GM19099 (cell line): Measurements from ENCODE around the gene TRPC6.

ENCODE experiments used
- POLR2A ChIP-seq: IDR thresholded peaks from 3 replicates; pipeline ENCODE4 v1.6.1; 2011; ENCODE audit warnings: low read depth; ENCODE audit not compliant: insufficient read length; ENCODE audit errors: extremely low read depth

Gene TRPC6

DNA sequence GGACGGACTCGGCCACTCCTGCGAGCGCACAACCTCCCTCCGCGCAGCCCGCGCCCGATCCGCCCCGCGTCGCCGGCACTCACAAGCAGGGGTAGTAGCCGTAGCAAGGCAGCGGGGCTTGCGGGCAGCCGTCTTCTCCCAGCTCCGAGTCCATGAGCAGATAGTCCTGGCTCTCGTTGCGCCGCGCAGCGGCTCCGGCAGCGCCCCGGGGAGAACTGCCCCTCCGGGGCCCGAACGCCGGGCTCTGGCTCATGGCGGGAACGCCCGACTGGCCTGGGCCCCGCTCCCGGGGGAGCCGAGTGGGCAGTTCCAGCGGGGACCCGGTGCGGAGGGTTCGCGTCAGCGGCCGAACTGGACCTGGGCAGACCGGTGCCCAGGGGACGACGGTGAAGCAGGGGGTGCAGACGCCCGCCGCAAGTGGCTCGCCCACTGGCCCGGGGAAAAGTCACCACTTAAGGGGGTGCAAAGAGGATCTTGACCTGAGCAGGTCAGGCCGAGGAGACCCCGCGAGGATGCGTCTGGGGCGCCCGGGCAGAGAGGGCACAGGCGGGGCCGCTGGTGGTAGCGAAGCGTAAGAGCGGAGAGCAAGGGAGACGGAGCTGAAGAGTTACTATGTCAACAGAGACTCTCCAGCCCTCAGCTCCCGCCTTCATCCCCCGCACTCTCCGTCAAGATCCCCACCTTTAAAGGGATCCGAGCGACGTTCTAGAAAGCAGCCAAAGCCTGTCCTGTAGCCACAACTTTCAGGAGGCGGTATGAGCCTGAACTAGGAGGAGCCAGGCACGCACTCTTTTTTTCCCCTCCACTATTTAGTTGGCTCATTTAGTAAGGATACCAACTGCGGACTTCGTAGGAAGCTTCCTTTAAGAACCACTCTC, at the start of gene TRPC6:
TSS of gene TRPC6 (minus strand) at position 757 of the 878 bp plus-strand sequence. CDS start at position 253, 504 bp downstream.
- no peak for TF ChIP-seq POLR2A

DNA sequence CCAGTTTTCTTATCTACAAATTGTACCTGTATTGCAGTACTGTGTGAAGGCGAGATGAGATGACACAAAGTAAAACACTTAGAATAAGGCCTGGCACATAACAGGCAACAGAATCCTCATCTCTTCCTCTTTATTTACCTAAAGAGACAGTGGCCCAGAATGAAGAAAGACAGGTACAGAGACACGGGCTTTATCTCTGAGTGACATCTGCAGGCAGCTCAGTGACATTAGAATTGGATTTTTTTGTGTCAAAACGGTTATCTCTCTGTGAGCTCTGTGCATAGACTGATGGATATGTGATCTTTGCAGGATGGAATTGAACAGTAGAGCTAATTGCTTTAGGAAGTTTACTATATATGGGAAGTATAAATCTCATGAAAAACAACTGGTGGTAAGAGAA, 36.2 kb upstream of the TRPC6 start:
- TF ChIP-seq POLR2A = no peak

DNA sequence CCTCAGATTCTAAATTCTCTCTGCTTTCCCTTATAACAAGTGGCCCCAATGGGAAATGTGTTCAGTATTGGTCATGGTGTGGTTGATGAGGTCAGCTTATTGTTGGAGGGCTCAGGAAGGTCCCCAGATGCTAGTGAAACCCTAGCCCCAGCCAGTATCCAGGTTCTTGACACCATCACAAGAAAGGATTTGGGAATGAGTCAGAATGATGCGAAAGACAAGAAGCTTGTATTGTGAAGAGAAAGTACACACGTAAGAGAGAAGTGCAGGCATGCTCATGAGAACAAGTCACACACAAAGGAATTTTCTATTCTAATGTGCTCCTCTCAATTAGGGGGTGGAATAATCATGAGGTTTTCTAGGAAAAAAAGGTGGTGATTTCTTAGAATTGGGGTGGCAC, 34.9 kb upstream of the TRPC6 start:
- TF ChIP-seq POLR2A = no peak

DNA sequence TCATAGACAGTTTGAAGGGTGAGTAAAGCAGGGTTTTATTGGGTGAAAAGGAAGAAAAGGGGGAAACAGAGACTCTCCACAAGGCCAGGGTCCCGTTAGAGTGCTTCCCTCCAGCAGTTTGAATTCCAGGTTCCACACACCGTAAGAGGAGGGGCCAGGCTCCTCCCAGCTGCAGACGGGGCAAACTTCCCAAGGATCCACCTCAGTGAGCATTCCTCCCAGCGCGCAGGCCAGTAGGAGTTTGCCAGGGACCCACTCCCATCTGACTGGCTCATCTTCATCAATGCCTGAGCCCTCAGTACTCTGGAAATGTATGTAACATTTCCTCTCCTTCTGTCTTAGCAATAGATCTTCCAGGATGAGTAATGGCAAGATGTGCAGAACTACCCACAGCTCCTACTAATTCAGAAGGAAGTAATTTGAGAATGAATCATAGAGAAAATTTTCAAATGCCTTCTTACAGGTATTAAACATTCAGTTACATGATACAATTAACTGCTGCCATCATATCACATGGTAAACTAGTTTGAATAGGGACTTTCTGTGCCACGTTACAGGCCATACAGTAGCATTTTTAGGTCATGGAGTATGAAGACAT, 34.0 kb upstream of the TRPC6 start:
- no peak for TF ChIP-seq POLR2A

DNA sequence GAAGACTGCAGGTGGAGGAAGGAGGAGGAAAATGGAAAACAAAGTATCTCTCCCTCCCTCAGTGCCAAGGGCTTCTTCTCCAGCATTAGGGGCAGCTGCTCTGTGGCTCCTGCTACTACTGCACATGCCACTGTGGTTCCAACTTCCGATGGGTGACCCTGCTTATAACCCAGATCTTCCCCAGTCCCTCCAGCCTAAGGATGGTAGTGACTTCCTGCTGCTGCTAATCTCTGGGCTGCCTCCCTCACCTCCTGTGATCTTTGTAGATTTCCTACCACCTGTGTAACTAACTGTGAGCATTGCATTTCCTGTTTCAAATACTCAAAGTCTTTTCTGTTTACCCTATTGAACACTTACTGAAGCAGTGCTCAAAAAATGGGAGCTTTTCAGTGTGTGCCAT, 28.7 kb upstream of the TRPC6 start:
- TF ChIP-seq POLR2A = no peak

DNA sequence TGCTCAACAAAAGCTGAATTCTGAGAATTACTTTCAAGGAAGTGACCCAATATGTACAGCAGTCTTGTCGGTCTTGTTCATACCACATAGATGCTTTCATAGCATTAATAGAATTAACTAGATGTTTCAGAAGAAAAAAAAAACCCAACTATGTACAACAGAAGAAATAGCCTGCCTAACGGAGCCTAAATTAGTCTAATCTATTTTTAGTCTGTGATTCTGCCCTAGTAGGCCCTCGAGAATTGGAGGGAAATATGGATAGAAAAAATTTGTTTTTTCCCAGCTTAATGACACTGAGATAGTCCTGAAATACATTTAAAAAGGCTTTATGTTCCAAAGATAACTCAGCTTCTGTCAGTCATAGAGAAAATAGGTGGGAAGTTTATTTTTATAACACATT, 17.1 kb upstream of the TRPC6 start:
- TF ChIP-seq POLR2A = no peak

DNA sequence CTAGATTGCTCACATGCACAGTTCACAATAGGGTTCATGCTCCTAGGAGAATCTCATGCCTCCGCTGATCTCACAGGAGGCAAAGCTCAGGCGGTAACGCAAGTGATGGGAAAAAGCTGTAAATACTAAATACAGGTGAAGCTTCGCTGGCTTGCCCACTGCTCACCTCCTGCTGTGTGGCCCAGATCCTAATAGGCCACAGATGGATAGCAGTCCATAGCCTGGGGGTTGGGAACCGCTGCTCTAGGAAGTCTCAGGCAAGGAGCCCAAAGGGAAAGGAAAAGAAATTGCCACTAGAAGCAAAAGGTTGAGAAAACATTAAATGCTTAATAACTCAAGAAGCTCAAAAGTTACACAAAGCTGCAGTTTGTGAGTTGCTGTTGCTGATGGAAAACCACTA, 3.2 kb upstream of the TRPC6 start:
- no peak for TF ChIP-seq POLR2A

DNA sequence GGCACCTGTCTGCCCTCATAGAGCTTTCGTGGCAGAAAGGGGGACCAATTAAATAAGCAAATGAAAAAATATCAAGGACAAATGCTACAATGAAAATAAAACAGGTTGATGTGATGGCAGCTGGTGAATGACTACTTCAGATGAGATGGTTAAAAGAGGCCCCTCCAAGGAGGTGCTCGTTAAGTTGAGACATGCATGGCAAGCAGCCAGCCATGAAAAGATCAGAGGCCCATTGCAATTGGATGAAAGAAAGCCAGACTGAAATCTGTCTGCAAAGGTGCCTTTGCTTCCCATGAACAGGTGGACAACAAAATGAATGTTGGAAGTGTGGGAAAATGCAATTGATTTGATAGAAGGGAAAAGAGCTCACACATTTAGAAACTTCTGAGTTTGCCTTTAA, 848 bp upstream of the TRPC6 start:
- TF ChIP-seq POLR2A = no peak

DNA sequence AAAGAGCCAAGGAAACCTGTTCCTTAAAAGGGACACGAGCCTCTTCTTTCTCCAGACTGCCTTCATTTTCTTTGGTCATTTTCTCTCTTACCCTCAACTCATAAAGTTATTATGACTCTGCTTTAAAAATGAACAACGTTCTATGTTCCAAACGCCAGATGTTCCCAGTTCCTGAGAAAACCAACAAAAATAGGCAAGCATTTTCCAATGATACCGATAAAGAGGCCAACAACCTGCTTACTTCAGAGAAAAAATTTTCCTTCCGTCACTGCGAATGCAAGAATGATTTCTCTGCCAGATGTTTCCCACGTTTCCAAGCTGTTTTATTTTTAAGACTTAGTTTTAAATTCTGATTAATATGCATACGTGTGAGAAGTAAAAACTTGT, 315 bp upstream of the TRPC6 start:
- TF ChIP-seq POLR2A = no peak

DNA sequence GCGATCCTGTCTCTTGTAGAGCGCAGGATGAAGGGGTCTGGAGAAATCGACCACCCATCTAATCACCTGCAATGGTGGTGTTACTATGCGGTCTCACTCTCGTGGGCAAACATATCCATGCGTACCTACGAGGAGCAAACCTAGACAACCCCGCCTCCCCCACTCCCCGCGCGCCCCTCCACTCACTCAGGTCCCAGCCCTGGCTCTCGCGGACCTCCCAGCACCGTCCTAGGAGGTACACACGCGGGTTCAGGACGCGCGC, 887 bp downstream of the TRPC6 start:
- no peak for TF ChIP-seq POLR2A

DNA sequence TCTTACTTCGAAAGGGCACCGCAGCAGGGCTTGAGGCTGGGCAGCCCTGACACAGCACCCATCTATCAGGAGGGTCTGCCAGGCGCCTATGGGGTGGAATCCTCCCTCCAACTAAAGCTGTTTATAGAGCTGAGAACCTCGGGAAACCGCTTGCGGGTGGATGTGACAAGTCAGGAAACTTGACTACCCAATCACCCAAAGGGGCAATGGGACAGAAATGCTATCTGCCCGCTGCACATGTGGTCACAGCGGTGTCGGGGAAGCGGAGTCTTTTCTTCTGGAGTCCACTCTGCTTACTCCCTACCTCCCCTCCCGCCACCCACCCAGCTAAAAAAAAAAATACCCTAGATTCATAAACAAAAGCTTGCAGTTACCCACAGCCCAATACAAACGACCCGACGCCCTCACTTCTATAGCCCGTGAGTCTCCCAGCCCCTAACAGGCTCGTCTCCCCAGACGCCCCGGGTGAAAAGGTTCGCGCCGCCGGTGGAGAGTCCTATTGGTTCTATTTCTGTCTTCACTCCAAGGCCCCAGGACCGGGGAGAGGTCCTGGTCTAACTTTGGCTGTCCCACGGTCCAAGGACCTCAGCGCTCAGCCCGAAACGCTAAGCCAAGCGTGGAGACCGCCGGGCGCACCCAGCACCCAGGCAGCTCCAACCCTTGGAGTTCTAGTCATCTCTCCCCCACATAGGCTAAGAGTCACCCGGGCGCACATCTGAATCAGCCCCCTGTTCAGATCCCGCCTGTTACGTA, 1.4 kb downstream of the TRPC6 start:
- TF ChIP-seq POLR2A = no peak

DNA sequence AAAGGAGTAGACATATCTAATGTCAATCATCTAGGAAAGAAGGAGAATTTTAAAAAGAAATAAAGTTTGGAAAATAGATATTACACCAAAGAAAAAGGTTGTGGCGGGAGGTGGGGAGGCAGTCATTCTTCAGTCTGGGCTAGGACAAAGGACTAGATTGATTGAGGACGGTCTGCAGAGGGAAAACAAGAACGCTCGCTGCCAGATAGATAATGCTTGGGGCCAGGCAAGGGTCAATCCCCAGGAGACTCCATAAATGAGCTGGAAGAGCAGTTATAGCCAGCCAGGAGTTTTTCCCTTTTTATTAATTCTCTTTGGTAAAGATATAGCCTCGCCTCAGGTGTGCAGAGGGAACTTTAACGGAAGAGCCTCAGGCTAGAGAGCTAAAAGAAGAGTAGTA, 6.3 kb downstream of the TRPC6 start:
- TF ChIP-seq POLR2A = no peak

DNA sequence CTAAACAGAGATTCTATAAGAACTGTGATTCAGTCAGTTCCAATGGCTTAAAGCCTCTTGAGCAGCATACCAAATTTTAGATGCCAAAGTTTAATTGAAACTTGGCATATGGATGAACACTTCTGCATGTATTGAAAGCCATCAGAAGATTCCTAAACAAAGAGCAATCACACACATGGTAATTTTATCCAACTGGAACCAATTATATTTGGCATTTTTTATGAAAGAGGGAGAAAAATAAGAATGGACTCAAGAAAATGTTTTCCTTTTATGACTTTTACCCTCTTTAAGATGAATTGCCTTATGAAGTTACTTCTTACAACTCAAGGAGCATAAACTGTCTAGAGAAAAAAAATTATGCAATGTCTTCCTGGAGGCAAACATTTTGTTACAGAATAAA, 7.4 kb downstream of the TRPC6 start:
- TF ChIP-seq POLR2A = no peak

DNA sequence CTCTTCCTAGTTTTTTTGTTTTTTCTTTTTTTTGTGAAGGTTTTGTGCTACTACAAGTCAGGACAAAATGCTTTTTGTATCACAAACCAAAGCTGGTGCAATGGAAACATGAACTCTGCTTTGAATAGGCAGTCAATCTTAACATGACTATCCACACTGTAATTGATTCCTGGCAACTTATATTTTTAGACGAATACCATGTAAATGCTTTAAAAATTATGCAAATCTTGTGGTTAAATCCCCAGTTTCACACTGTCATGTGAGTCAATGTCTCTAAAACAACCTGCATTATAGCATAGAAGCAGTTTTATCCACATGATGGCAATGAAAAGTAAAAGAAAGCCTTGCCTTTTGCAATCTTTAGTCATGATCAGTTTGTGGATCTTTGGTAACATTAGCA, 8.9 kb downstream of the TRPC6 start:
- TF ChIP-seq POLR2A = no peak

DNA sequence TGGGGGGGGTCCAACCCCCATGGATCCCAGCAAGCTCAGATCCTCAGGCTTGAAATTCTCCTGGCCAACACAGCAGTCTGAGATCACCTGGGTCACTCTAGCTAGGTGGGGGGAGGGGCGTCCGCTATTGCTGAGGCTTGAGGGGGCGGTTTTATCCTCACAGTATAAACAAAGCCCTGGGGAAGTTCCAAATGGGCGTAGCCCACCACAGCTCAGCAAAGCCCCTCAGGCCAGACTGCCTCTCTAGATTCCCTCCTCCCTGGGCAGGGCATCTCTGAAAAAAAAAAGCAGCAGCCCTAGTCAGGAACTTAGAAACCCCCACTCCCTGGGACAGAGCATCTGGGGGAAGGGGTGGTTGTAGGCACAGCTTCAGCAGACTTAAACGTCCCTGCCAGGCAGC, 16.7 kb downstream of the TRPC6 start:
- no peak for TF ChIP-seq POLR2A

DNA sequence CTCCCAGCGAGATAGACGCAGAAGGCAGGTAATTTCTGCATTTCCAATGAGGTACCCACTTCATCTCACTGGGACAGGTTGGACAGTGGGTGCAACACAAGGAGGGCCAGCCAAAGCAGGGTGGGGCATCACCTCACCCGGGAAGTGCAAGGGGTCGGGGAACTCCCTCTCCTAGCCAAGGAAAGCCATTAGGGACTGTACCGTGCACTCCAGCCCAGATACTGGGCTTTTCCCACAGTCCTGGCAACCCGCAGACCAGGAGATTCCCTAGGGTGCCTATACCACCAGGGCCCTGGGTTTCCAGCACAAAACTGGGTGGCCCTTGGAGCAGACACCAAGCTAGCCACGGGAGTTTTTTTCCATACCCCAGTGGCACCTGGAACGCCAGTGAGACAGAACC, 17.2 kb downstream of the TRPC6 start:
- no peak for TF ChIP-seq POLR2A

DNA sequence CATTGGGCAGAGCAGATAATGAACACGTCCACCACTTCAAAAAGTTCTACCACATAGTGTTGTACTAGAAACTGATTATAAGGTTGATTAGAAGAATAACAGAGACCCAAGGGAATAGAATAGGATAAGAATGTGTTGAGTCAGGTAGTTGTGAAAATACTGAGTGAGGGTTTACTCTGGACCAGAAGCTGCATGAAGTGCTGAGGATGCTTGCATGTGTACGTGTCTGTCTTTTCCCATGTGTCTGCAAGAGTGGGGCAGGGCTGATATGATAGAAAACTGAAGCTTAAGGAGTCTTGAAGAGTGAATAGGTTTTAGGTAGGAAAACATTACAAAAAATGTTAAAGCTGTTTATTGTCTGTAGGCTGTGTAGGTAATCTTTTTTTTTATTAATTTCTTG, 20.6 kb downstream of the TRPC6 start:
- no peak for TF ChIP-seq POLR2A

DNA sequence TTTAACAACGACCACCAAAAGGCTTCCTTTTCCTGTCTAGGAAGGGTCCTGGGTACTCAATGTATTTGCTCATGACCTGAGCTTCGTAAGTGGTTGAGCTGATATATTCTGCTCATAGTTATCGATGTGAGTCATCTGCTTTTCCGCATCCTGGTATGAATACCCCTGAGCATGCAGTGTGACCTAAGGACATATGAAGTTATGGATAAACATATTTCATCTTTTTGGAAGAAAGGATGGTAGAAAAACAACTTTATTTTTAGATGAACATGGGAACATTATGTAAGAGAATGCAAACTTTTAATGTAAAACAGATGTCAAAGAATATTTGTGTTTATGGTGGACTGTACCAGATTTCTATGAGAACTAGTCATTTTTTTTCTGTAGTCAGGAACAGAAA, 28.4 kb downstream of the TRPC6 start:
- no peak for TF ChIP-seq POLR2A
